ENCODE results near the gene ZNF652. TPM values are rescaled to one million over a fixed set of nuclear protein-coding genes. Genes with fewer than 3 reads are reported as not detected.

The ZNF652 gene
- total and polyA plus RNA-seq, 2 donors (not counting 1 experiment from before 2014, with no cell fraction given): 7.8 to 10.2 TPM

DNA sequence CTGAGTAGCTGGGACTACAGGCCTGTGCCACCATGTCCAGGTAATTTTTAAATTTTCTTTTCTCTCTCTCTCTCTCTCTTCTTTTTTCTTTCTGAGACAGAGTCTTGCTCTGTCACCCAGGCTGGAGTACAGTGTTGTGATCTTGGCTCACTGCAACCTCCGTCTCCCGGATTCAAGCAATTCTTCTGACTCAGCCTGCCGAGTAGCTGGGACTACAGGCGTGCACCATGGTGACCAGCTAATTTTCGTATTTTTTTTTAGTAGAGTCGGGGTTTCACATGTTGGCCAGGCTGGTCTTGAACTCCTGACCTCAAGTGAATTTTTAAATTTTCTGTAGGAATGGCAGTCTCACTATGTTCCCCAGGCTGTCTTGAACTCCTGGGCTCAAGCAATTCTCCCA, 11.1 kb upstream of the ZNF652 start:
- Histone ChIP-seq H3K27ac (ENCODE audit: insufficient read depth, low read length) (no peak overlapping the region), H3K36me3 (ENCODE audit: control insufficient read depth, insufficient read depth, low read length) (no peaks in the 10 kb centered on the region), H3K4me3 (replicated peaks in 1 of 4; ENCODE audit: control extremely low read depth in 1 of 4, insufficient read depth in 1 of 4, low read depth in 3 of 4, low read length in 4 of 4) (no peak overlapping the region), H3K9me3 (ENCODE audit: control insufficient read depth, insufficient read depth, low read depth, low read length) (no peaks in the 10 kb centered on the region), H3K9ac (ENCODE audit: insufficient read depth, low read length) (no peak overlapping the region), H2AFZ (ENCODE audit: low read length) (no peak overlapping the region), H3K4me1 (ENCODE audit: control insufficient read depth, extremely low read depth, insufficient read depth, low read length) (no peaks in the 10 kb centered on the region), H3K79me2 (ENCODE audit: control insufficient read depth, insufficient read depth, low read length) (no peaks in the 10 kb centered on the region), H4K20me1 (ENCODE audit: control insufficient read depth, extremely low read depth, insufficient read depth, low read length) (no peaks in the 10 kb centered on the region), H3K27me3 (ENCODE audit: control insufficient read depth, insufficient read depth, low read length) (no peaks in the 10 kb centered on the region), H3K4me2 (ENCODE audit: extremely low read depth, insufficient read depth, low read length) (no peak overlapping the region)
- no peak for DNase-seq (ENCODE audit: low read depth in 2 of 2)
- TF ChIP-seq CTCF (conservative IDR thresholded peaks at IDR 0.05 in 1 of 2, IDR thresholded peaks at IDR 0.05 in 1 of 2; ENCODE audit: low read depth in 1 of 2, low read length in 2 of 2) (no peak), EZH2 (IDR thresholded peaks at IDR 0.05; ENCODE audit: low read length, missing control alignments) (no peak)

DNA sequence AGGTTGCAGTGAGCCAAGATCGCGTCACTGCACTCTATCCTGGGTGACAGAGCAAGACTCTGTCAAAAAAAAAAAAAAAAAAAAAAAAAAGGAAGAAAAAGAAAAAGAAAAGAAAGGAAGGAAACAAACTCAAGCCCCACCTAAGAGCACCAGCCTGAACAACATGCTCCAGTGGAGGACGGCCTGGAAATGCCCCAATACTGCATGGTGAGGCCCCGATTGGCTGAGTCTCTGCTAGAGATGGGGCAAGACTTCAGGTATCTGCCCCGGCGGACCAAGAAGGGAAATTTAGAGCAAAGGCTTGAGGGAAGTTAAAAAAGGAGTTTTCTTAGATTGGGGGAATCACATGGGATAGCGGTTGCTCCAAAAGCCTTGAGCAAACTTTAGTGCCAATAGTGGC, 10.4 kb upstream of the ZNF652 start:
- TF ChIP-seq EZH2 (IDR thresholded peaks at IDR 0.05; ENCODE audit: low read length, missing control alignments): no peak
- TF ChIP-seq CTCF (conservative IDR thresholded peaks at IDR 0.05 in 1 of 2, IDR thresholded peaks at IDR 0.05 in 1 of 2; ENCODE audit: low read depth in 1 of 2, low read length in 2 of 2): no peak
- no peaks in the 10 kb centered on the region for H3K79me2 ChIP-seq (ENCODE audit: control insufficient read depth, insufficient read depth, low read length)
- no peak overlapping the region for H2AFZ ChIP-seq (ENCODE audit: low read length)
- no peaks in the 10 kb centered on the region for H3K36me3 ChIP-seq (ENCODE audit: control insufficient read depth, insufficient read depth, low read length)
- H3K9me3 ChIP-seq (ENCODE audit: control insufficient read depth, insufficient read depth, low read depth, low read length): no peaks in the 10 kb centered on the region
- H3K4me3 ChIP-seq (replicated peaks in 1 of 4; ENCODE audit: control extremely low read depth in 1 of 4, insufficient read depth in 1 of 4, low read depth in 3 of 4, low read length in 4 of 4): no peak overlapping the region
- no peaks in the 10 kb centered on the region for H4K20me1 ChIP-seq (ENCODE audit: control insufficient read depth, extremely low read depth, insufficient read depth, low read length)
- H3K4me1 ChIP-seq (ENCODE audit: control insufficient read depth, extremely low read depth, insufficient read depth, low read length): no peaks in the 10 kb centered on the region
- H3K9ac ChIP-seq (ENCODE audit: insufficient read depth, low read length): no peak overlapping the region
- DNase-seq (ENCODE audit: low read depth in 2 of 2): no peak
- H3K27ac ChIP-seq (ENCODE audit: insufficient read depth, low read length): no peak overlapping the region
- H3K27me3 ChIP-seq (ENCODE audit: control insufficient read depth, insufficient read depth, low read length): no peaks in the 10 kb centered on the region
- no peak overlapping the region for H3K4me2 ChIP-seq (ENCODE audit: extremely low read depth, insufficient read depth, low read length)

DNA sequence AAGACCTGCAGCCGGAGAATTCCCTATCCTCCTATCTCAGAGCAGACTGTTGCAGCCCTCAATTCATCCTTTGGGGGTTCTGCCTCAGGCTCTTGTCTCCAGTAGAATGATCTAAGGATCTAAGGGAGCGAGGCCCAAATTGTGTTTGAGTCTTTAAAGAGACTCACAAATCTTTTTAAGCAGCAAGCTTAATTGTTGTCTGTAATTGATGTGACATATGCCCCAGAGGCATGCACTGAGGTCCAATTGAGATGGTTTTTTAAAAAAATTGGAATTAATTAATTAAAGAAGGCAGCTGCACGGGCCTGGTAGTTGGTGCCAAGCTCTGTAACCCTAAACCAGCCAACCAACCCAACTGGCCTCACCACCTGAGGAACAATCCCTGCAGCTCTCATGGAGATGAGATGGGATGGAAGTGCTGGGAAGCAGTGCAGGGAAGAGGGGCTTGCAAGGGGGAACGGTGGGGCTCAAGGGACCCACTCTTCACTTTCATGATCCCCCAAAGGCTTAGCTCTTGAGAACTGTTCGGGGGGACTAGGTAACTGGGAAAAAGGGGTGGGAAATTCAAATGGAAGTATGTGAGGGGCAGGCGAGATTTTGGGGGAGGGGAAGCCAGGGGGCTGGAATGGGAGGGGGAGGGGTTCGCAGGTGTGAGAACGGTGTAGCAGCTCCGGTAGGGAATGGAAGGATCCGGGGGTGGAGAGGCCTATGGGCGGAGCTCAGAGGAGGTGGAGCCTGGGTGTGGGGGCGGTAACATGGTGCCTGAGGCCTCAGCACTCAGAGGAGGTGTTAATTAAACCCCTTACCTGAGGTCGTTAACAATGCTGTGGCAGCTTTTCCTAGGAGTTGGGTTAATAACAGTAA, 9.2 kb upstream of the ZNF652 start:
- no peaks in the 10 kb centered on the region for H3K79me2 ChIP-seq (ENCODE audit: control insufficient read depth, insufficient read depth, low read length)
- no peak overlapping the region for H2AFZ ChIP-seq (ENCODE audit: low read length)
- H3K27ac ChIP-seq (ENCODE audit: insufficient read depth, low read length): no peak overlapping the region
- TF ChIP-seq EZH2 (IDR thresholded peaks at IDR 0.05; ENCODE audit: low read length, missing control alignments): no peak
- no peak for TF ChIP-seq CTCF (conservative IDR thresholded peaks at IDR 0.05 in 1 of 2, IDR thresholded peaks at IDR 0.05 in 1 of 2; ENCODE audit: low read depth in 1 of 2, low read length in 2 of 2)
- H3K36me3 ChIP-seq (ENCODE audit: control insufficient read depth, insufficient read depth, low read length): no peaks in the 10 kb centered on the region
- no peak overlapping the region for H3K9ac ChIP-seq (ENCODE audit: insufficient read depth, low read length)
- no peak overlapping the region for H3K4me3 ChIP-seq (replicated peaks in 1 of 4; ENCODE audit: control extremely low read depth in 1 of 4, insufficient read depth in 1 of 4, low read depth in 3 of 4, low read length in 4 of 4)
- no peaks in the 10 kb centered on the region for H3K4me1 ChIP-seq (ENCODE audit: control insufficient read depth, extremely low read depth, insufficient read depth, low read length)
- H3K27me3 ChIP-seq (ENCODE audit: control insufficient read depth, insufficient read depth, low read length): no peaks in the 10 kb centered on the region
- no peaks in the 10 kb centered on the region for H4K20me1 ChIP-seq (ENCODE audit: control insufficient read depth, extremely low read depth, insufficient read depth, low read length)
- DNase-seq (ENCODE audit: low read depth in 2 of 2): no peak
- H3K4me2 ChIP-seq (ENCODE audit: extremely low read depth, insufficient read depth, low read length): no peak overlapping the region
- H3K9me3 ChIP-seq (ENCODE audit: control insufficient read depth, insufficient read depth, low read depth, low read length): no peaks in the 10 kb centered on the region
